H1 (cell line): Measurements from ENCODE around the gene N4BP3. TPM values are rescaled to one million over a fixed set of nuclear protein-coding genes. Genes with fewer than 3 reads are reported as not detected.

Source experiments
- CTCF ChIA-PET: fragments of 300-600 bp; sonication (Branson Sonifier 250); formaldehyde crosslinking; loops from one replicate; lab custom pipeline; 2021; ENCODE audit not compliant: partially characterized antibody; lab: Charles Lee
- POLR2A ChIA-PET: fragments of 300-600 bp; sonication (Branson Sonifier 250); formaldehyde crosslinking; loops from one replicate; lab custom pipeline; 2021; ENCODE audit warnings: inconsistent platforms; ENCODE audit not compliant: partially characterized antibody; lab: Charles Lee
- DNase-seq, 2 experiments: peaks; one replicate each; pipeline versions ENCODE4 v3.0.0 to v3.0.0-alpha.2; 2010 to 2022; ENCODE audit warnings: low spot score in 2 of 2, low read depth in 1 of 2, mixed read lengths in 1 of 2
- FAIRE-seq: peaks from 2 replicates; lab custom pipeline; 2011; peaks lifted over from hg19 to GRCh38; lab: Jason Lieb, UNC
- H2AFZ ChIP-seq: 2 replicates; pipeline ENCODE4 v1.8.1; 2012; ENCODE audit warnings: low read length, inconsistent platforms
- H2AK5ac ChIP-seq: 2 replicates; pipeline ENCODE4 v1.6.1; 2013; ENCODE audit warnings: low read depth, low read length
- H2BK120ac ChIP-seq: replicated peaks from 2 replicates; pipeline ENCODE3; 2013; ENCODE audit warnings: low read depth, low read length, inconsistent platforms
- H2BK12ac ChIP-seq: 2 replicates; pipeline ENCODE4 v1.6.1; 2013; ENCODE audit warnings: low read depth, low read length
- H2BK15ac ChIP-seq: 2 replicates; pipeline ENCODE4 v1.6.1; 2013; ENCODE audit warnings: low read length
- H2BK20ac ChIP-seq: 2 replicates; pipeline ENCODE4 v1.6.1; 2013; ENCODE audit warnings: low read length
- H2BK5ac ChIP-seq: 2 replicates; pipeline ENCODE4 v1.6.1; 2013; ENCODE audit warnings: low read depth, low read length
- H3K14ac ChIP-seq: 2 replicates; pipeline ENCODE4 v1.6.1; 2013; ENCODE audit warnings: inconsistent platforms; ENCODE audit not compliant: insufficient read length
- H3K18ac ChIP-seq: 2 replicates; pipeline ENCODE4 v1.6.1; 2013; ENCODE audit warnings: low read length; ENCODE audit errors: extremely low read depth
- H3K23ac ChIP-seq: 2 replicates; pipeline ENCODE4 v1.6.1; 2013; ENCODE audit warnings: inconsistent platforms; ENCODE audit not compliant: insufficient read length
- H3K23me2 ChIP-seq: 2 replicates; pipeline ENCODE4 v1.6.1; 2013; ENCODE audit warnings: low read depth, low read length
- H3K27ac ChIP-seq: 2 replicates; pipeline ENCODE4 v1.6.1; 2011; ENCODE audit warnings: low read depth, low read length, inconsistent platforms
- H3K27me3 ChIP-seq, 4 experiments: replicated peaks in 1 of 4; 1 replicate in 1 of 4; 2 replicates in 3 of 4; pipeline versions ENCODE4 v1.6.1 to v1.8.1; 2011 to 2013; ENCODE audit warnings: low read length in 3 of 4, mild to moderate bottlenecking in 3 of 4, inconsistent platforms in 2 of 4, mixed read lengths in 2 of 4, moderate library complexity in 1 of 4; ENCODE audit not compliant: control insufficient read depth in 3 of 4, insufficient read depth in 3 of 4; ENCODE audit errors: extremely low read depth in 1 of 4
- H3K36me3 ChIP-seq, 4 experiments: 2 replicates each; pipeline versions ENCODE4 v1.6.1 to v1.8.1; 2011 to 2013; ENCODE audit warnings: mild to moderate bottlenecking in 4 of 4, low read length in 3 of 4, moderate library complexity in 2 of 4, control low read depth in 1 of 4, inconsistent platforms in 1 of 4; ENCODE audit not compliant: insufficient read depth in 4 of 4, control insufficient read depth in 2 of 4
- H3K4ac ChIP-seq: replicated peaks from 2 replicates; pipeline ENCODE3; 2013; ENCODE audit warnings: low read length, low read depth, mixed read lengths, inconsistent platforms; ENCODE audit not compliant: insufficient read length
- H3K4me1 ChIP-seq, 4 experiments: replicated peaks in 1 of 4; 1 replicate in 1 of 4; 2 replicates in 3 of 4; pipeline versions ENCODE4 v1.6.1 to v1.8.1; 2011 to 2013; ENCODE audit warnings: low read length in 3 of 4, inconsistent platforms in 2 of 4, mixed read lengths in 1 of 4; ENCODE audit not compliant: insufficient read depth in 4 of 4, control insufficient read depth in 3 of 4
- H3K4me2 ChIP-seq, 2 experiments: 2 replicates each; pipeline versions ENCODE4 v1.6.1 to v1.8.1; 2011 to 2013; ENCODE audit warnings: low read depth in 2 of 2, low read length in 2 of 2, control low read depth in 1 of 2, inconsistent platforms in 1 of 2, mild to moderate bottlenecking in 1 of 2; ENCODE audit not compliant: insufficient read depth in 1 of 2
- H3K4me3 ChIP-seq, 4 experiments: fragments of 200-600, 300-600 bp in 1 of 4; sonication (generic), shearing (Covaris generic), sonication (Bioruptor Twin) in 1 of 4; 2 replicates each; pipeline versions ENCODE4 v1.5.1 to v1.8.1; 2011 to 2016; ENCODE audit warnings: low read length in 4 of 4, low read depth in 3 of 4, control low read depth in 2 of 4, inconsistent platforms in 2 of 4, mild to moderate bottlenecking in 2 of 4, mixed read lengths in 1 of 4, moderate library complexity in 1 of 4; ENCODE audit not compliant: insufficient read depth in 2 of 4; ENCODE audit errors: extremely low read depth in 1 of 4
- H3K56ac ChIP-seq: replicated peaks from 2 replicates; pipeline ENCODE3; 2013; ENCODE audit warnings: low read depth, mild to moderate bottlenecking, mixed read lengths, low read length, inconsistent platforms; ENCODE audit not compliant: insufficient read length
- H3K79me1 ChIP-seq: 2 replicates; pipeline ENCODE4 v1.6.1; 2013; ENCODE audit warnings: low read depth, low read length, control low read depth
- H3K79me2 ChIP-seq, 2 experiments: 2 replicates each; pipeline versions ENCODE4 v1.6.1 to v1.8.1; 2012 to 2013; ENCODE audit warnings: low read length in 2 of 2, mild to moderate bottlenecking in 2 of 2, inconsistent platforms in 1 of 2; ENCODE audit not compliant: insufficient read depth in 2 of 2, control insufficient read depth in 1 of 2
- H3K9ac ChIP-seq, 4 experiments: replicated peaks in 1 of 4; 1 replicate in 1 of 4; 2 replicates in 3 of 4; pipeline versions ENCODE4 v1.6.1 to v1.8.1; 2011 to 2013; ENCODE audit warnings: low read depth in 3 of 4, low read length in 3 of 4, control low read depth in 2 of 4, mild to moderate bottlenecking in 2 of 4, moderate library complexity in 2 of 4, inconsistent platforms in 1 of 4; ENCODE audit errors: extremely low read depth in 1 of 4
- H3K9me3 ChIP-seq, 2 experiments: 2 replicates each; pipeline versions ENCODE4 v1.6.1 to v1.8.1; 2012 to 2013; ENCODE audit warnings: mild to moderate bottlenecking in 2 of 2, moderate library complexity in 2 of 2, control low read depth in 1 of 2, inconsistent platforms in 1 of 2, low read depth in 1 of 2, low read length in 1 of 2, mixed read lengths in 1 of 2; ENCODE audit not compliant: insufficient read depth in 2 of 2
- H4K20me1 ChIP-seq, 2 experiments: replicated peaks in 1 of 2; 2 replicates each; pipeline versions ENCODE3 to v1.8.1; 2011 to 2013; ENCODE audit warnings: inconsistent platforms in 2 of 2, low read length in 2 of 2, mild to moderate bottlenecking in 1 of 2; ENCODE audit not compliant: insufficient read depth in 2 of 2, control insufficient read depth in 1 of 2
- H4K5ac ChIP-seq: 2 replicates; pipeline ENCODE4 v1.6.1; 2013; ENCODE audit warnings: low read length, low read depth, mixed read lengths, inconsistent platforms; ENCODE audit not compliant: insufficient read length
- H4K8ac ChIP-seq: 2 replicates; pipeline ENCODE4 v1.8.0; 2013; ENCODE audit warnings: mild to moderate bottlenecking, moderate library complexity, low read length, inconsistent platforms; ENCODE audit not compliant: insufficient read depth; ENCODE audit errors: extremely low read depth
- H4K91ac ChIP-seq: replicated peaks from 2 replicates; pipeline ENCODE3; 2013; ENCODE audit warnings: low read length, mixed read lengths, inconsistent platforms; ENCODE audit not compliant: insufficient read length
- CHD2 ChIP-seq: IDR thresholded peaks from 2 replicates; pipeline ENCODE4 v1.6.1; 2012; ENCODE audit warnings: low read length, improper control_type of control experiment
- CTBP2 ChIP-seq: IDR thresholded peaks from 2 replicates; pipeline ENCODE4 v1.7.0; 2011; ENCODE audit warnings: borderline replicate concordance, mild to moderate bottlenecking, moderate library complexity, mixed read lengths, low read length; ENCODE audit not compliant: insufficient read depth, insufficient read length
- EP300 ChIP-seq, 2 experiments: IDR thresholded peaks; 1 replicate in 1 of 2; 2 replicates in 1 of 2; pipeline ENCODE4 v1.6.1; 2011 to 2012; ENCODE audit warnings: low read depth in 2 of 2, low read length in 2 of 2, mild to moderate bottlenecking in 2 of 2, borderline replicate concordance in 1 of 2, inconsistent platforms in 1 of 2, moderate library complexity in 1 of 2
- GABPA ChIP-seq: IDR thresholded peaks from 2 replicates; pipeline ENCODE4 v1.6.1; 2011; ENCODE audit warnings: mild to moderate bottlenecking, low read length, moderate library complexity, borderline replicate concordance; ENCODE audit not compliant: insufficient read depth
- RNF2 ChIP-seq: fragments of 200-900, 300-1000 bp; sonication (generic); IDR thresholded peaks from 2 replicates; pipeline ENCODE4 v1.7.1; 2016; ENCODE audit warnings: borderline replicate concordance, low read depth, mild to moderate bottlenecking, antibody characterized with exemption, low read length; ENCODE audit not compliant: poor library complexity, severe bottlenecking; ENCODE audit errors: missing control alignments
- RXRA ChIP-seq: IDR thresholded peaks from 2 replicates; pipeline ENCODE4 v1.6.1; 2011; ENCODE audit warnings: low read depth, mild to moderate bottlenecking, low read length, moderate library complexity; ENCODE audit not compliant: insufficient read depth
- SRF ChIP-seq: IDR thresholded peaks from 2 replicates; pipeline ENCODE4 v1.6.1; 2011; ENCODE audit warnings: mild to moderate bottlenecking, low read depth, low read length, moderate library complexity
- TBP ChIP-seq: IDR thresholded peaks from 2 replicates; pipeline ENCODE4 v1.6.1; 2011; ENCODE audit warnings: low read depth, low read length, improper control_type of control experiment
- WGBS, 2 experiments: shearing (Covaris generic) in 1 of 2; methylation state at CpG; one replicate each; pipeline versions ENCODE4 v1.1.6 to v1.1.7; 2013 to 2015; ENCODE audit warnings: low lambda C conversion rate in 2 of 2, mixed read lengths in 2 of 2, inconsistent platforms in 1 of 2, low coverage in 1 of 2, missing lambda C conversion rate in 1 of 2; ENCODE audit not compliant: insufficient replicate concordance in 2 of 2, insufficient coverage in 1 of 2, insufficient read length in 1 of 2; ENCODE audit errors: extremely low coverage in 1 of 2, missing lambda C conversion rate in 1 of 2; 5-methylcytosine and 5-hydroxymethylcytosine counted together
- polyA plus RNA-seq, 7 experiments: library from polyadenylated mRNA; depleted of rRNA in 3 of 7; stranded (reverse) in 5 of 7; unstranded in 2 of 7; fragments of >200 nt in 5 of 7; fragments of 200-250 nt in 2 of 7; gene quantifications; 1 replicate in 5 of 7; 2 replicates in 1 of 7; 4 replicates in 1 of 7; pipeline versions ENCODE4 v1.2.1 to v1.2.3, GENCODE V29; 2011 to 2013; ENCODE audit warnings: missing spikeins in 2 of 7, mixed read lengths in 2 of 7
- total RNA-seq: library from RNA; stranded (reverse); fragmentation: NEBNext Ultra II Directional; extraction: Animal tissue kit (Norgen Biotek cat#: 25700); gene quantifications from 2 replicates; pipeline ENCODE4 v1.2.1, GENCODE V29; 2021

N4BP3 gene
- total and polyA plus RNA-seq, 2 of the 8 experiments (the other 6 are each of a cell fraction or from before 2014, with no cell fraction given), result 13.1 to 39.2 TPM

DNA sequence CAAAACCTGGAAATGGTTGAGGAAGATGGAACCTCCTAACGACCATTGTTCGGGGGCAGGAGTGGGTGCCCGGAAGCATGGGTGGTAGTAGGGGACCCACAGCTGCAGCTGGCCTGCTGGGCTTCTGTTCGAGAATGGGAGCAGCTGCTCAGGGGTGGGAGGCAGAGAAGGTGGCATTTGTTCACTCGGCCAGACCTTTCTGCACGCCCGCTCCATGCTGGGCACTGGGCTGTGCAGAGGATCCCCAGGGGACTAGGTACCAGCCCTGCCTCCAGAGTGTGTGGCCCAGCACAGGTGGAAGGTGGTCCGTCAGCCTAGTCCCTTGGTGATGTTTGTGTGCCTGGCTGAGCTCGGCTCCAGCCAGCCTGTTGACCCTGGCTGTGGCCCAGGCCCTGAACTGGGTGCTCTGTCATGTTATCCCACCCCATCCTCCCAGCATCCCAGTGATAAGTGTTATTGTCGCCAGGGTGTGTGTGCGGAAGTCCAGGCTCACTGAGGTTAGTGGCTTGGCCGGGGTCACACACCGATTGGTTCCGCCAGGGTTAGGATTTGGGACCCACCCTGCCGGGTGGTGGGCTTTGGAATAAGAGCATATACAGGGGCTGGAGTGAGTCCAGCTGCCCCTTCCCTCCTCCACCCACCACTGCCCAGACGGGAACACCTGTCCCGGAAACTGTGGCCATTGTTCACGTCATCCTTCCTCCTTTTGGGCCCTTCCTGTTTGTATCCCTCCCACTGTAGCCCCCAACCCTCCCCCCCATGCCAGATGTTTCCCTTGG lies 4.8 kb downstream of the N4BP3 start:
- Histone ChIP-seq H3K9ac (no peak overlapping the region), H2AK5ac (peak overlapping the region; percentile 93; the same call in 1 of the 2 replicates), H2AFZ (no peak overlapping the region), H2BK20ac (peak overlapping the region; percentile 55; the same call in 1 of the 2 replicates), H4K8ac (peak overlapping the region; percentile 9; the same call in 1 of the 2 replicates), H3K79me1 (peaks cover 27% of the 10 kb centered on the region), H3K27ac (peak overlapping the region; percentile 33; the same call in 1 of the 2 replicates), H3K9me3 (no peaks in the 10 kb centered on the region), H3K56ac (no peak overlapping the region), H3K18ac (peak overlapping the region; percentile 57; the same call in 1 of the 2 replicates), H4K20me1 (peaks cover 7 to 19% of the 10 kb centered on the region in 2 experiments), H2BK5ac (peak overlapping the region; percentile 93), H2BK15ac (no peak overlapping the region), H3K36me3 (peaks cover 9 to 25% (median 18%) of the 10 kb centered on the region in 4 experiments; a peak in 7 of 8 replicates), H3K14ac (no peak overlapping the region), H3K23ac (no peak overlapping the region), H3K4ac (no peak overlapping the region), H4K91ac (peak overlapping the region; percentile 91), H3K79me2 (peaks cover 16 to 76% of the 10 kb centered on the region in 2 experiments; a peak in 3 of 4 replicates), H3K27me3 (no peaks in the 10 kb centered on the region), H2BK120ac (peak overlapping the region; percentile 38), H3K4me1 (peaks cover 3 to 59% (median 35%) of the 10 kb centered on the region in 4 experiments), H3K4me3 (no peak overlapping the region), H4K5ac (peak overlapping the region; percentile 39), H3K4me2 (no peak overlapping the region), H2BK12ac (peak overlapping the region; percentile 98; the same call in 1 of the 2 replicates), H3K23me2 (peaks cover 17% of the 10 kb centered on the region)
- TF ChIP-seq RNF2, result no peak
- no peak for TF ChIP-seq CTBP2
- no peak for TF ChIP-seq EP300 (IDR thresholded peaks at IDR 0.05; ENCODE audit: borderline replicate concordance in 1 of 2, low read depth in 2 of 2, low read length in 2 of 2)
- no peak for TF ChIP-seq RXRA
- TF ChIP-seq SRF, result no peak
- no peak for TF ChIP-seq CHD2
- no peak for TF ChIP-seq TBP
- no peak for TF ChIP-seq GABPA
- POLR2A ChIA-PET, result interaction anchor here (0.6 to 40.7 kb wide), 5 partner anchors 2 to 673 kb away, joined by 3 to 1250 read pairs (median 6); partner anchors contain the start of genes N4BP3, NHP2 and RMND5B
- 93% methylated on average over 15 of the region's 18 CpGs; no CpG with 5 or more reads in 1 of the 2 experiments for WGBS, 2 experiments
- CTCF ChIA-PET, result interaction anchor here (0.6 to 12.9 kb wide), 6 partner anchors 11 to 179 kb away, joined by 3 to 189 read pairs (median 76); partner anchors contain the start of genes NHP2 and RMND5B
- FAIRE-seq, result no peak
- DNase-seq, result no peak
